Measurements from ENCODE around the gene PSMD4.

- TF ChIP-seq POLR2A (IDR thresholded peaks at IDR 0.05; ENCODE audit: low read depth, low read length) (no peak), EZH2 (IDR thresholded peaks at IDR 0.05; ENCODE audit: borderline replicate concordance, low read depth, low read length, severe bottlenecking) (no peak), POLR2AphosphoS5 (IDR thresholded peaks at IDR 0.05; ENCODE audit: insufficient read depth, low read depth, low read length) (no peak), JUN (IDR thresholded peaks at IDR 0.05; ENCODE audit: borderline replicate concordance, insufficient read depth, insufficient read length, low read depth) (no peak), MYC (IDR thresholded peaks at IDR 0.05; ENCODE audit: low read depth, low read length) (no peak)
- TF ChIP-seq, protein P1, sequence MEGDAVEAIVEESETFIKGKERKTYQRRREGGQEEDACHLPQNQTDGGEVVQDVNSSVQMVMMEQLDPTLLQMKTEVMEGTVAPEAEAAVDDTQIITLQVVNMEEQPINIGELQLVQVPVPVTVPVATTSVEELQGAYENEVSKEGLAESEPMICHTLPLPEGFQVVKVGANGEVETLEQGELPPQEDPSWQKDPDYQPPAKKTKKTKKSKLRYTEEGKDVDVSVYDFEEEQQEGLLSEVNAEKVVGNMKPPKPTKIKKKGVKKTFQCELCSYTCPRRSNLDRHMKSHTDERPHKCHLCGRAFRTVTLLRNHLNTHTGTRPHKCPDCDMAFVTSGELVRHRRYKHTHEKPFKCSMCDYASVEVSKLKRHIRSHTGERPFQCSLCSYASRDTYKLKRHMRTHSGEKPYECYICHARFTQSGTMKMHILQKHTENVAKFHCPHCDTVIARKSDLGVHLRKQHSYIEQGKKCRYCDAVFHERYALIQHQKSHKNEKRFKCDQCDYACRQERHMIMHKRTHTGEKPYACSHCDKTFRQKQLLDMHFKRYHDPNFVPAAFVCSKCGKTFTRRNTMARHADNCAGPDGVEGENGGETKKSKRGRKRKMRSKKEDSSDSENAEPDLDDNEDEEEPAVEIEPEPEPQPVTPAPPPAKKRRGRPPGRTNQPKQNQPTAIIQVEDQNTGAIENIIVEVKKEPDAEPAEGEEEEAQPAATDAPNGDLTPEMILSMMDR (IDR thresholded peaks at IDR 0.05; ENCODE audit: extremely low read depth in 1 of 2, insufficient read depth in 1 of 2, low read depth in 1 of 2, low read length in 2 of 2), result no peak
Measured at GRCh38 chr1:151312411-151312810, 57.9 kb downstream of the PSMD4 start.

Measured in endothelial cell of umbilical vein (primary cell).